K562 treated with DMSO at 1 percent for 12 hours (cell line): Measurements from ENCODE around the gene ARMC5. TPM values are rescaled to one million over a fixed set of nuclear protein-coding genes. Genes with fewer than 3 reads are reported as not detected.

Experiments
- total RNA-seq: library from RNA; unstranded; fragments of 300-600 nt; gene quantifications from 2 replicates; pipeline ENCODE4 v1.2.3, GENCODE V29; 2022; ENCODE audit not compliant: insufficient read depth

The ARMC5 gene, protein sequence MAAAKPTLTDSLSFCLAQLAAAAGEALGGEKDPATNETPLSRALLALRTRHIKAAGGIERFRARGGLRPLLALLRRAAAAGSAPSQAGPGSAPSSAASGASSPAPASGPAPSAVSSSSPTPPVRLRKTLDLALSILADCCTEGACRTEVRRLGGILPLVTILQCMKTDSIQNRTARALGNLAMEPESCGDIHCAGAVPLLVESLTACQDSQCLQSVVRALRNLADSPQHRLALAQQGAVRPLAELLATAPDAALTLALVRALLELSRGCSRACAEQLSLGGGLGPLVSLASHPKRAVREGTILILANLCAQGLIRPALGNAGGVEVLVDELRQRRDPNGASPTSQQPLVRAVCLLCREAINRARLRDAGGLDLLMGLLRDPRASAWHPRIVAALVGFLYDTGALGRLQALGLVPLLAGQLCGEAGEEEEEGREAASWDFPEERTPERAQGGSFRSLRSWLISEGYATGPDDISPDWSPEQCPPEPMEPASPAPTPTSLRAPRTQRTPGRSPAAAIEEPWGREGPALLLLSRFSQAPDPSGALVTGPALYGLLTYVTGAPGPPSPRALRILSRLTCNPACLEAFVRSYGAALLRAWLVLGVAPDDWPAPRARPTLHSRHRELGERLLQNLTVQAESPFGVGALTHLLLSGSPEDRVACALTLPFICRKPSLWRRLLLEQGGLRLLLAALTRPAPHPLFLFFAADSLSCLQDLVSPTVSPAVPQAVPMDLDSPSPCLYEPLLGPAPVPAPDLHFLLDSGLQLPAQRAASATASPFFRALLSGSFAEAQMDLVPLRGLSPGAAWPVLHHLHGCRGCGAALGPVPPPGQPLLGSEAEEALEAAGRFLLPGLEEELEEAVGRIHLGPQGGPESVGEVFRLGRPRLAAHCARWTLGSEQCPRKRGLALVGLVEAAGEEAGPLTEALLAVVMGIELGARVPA
- 16.5 and 23.5 TPM in 2 replicates for total RNA-seq

DNA sequence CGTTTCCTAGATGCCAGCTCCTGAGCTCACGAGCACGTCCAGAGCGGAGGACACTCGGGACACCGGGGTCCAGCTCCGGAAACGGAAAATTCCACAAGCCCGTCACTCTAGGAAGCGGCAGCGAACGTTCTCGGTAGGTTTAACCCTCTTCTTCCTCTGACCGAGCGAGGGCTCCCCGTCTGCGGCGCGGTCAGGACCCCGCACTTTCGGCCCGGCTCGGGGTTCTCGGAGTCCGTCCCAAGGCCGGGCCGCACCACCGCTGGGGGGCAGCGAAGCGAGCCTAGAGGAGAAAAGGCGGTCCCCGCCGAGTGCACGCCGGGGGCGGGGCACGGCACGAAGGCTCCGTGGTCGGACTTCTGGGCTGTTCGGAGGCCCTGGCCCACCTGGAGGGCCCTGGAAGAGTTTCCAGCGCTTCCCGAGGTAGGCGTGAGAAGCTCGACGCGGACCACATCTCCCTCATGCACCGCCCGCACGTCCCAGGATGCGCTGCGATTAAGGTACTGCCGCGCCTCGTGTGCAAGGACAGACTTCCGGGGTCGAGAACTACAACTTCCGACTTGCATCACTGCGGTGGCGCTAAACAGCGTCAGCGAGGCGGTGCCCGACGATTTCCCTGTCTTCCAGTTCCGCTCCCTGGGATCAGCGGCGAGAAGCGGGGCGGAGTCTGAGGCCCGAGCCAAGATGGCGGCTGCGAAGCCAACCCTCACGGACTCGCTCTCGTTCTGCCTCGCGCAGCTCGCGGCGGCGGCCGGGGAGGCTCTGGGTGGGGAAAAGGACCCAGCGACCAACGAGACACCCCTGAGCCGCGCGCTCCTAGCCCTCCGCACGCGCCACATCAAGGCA lies at the start of gene ARMC5:
Gene ARMC5 (plus strand): TSS at position 658 of the 843 bp plus-strand sequence. CDS start 24 bp downstream, at position 682.

DNA sequence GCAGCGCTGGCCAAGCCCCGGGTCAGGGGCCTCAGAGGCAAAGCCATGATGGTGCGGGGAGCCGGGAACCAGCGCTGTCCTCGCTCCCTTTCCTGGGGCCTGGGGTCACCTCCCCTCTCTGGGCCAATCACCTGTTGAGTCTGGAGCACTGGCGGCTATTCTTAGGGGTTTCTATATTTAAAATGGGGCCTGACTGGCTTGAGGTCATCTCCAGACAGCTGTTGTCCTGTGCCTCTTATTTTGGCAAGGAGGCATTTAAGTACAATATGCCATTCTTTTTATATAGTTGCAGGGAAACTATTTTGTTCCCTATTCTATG lies 31.1 kb upstream of the ARMC5 start, which contains the start of gene COX6A2:
Gene COX6A2 (minus strand): TSS at position 82 of the 319 bp plus-strand sequence. CDS start 35 bp downstream, at position 47.

DNA sequence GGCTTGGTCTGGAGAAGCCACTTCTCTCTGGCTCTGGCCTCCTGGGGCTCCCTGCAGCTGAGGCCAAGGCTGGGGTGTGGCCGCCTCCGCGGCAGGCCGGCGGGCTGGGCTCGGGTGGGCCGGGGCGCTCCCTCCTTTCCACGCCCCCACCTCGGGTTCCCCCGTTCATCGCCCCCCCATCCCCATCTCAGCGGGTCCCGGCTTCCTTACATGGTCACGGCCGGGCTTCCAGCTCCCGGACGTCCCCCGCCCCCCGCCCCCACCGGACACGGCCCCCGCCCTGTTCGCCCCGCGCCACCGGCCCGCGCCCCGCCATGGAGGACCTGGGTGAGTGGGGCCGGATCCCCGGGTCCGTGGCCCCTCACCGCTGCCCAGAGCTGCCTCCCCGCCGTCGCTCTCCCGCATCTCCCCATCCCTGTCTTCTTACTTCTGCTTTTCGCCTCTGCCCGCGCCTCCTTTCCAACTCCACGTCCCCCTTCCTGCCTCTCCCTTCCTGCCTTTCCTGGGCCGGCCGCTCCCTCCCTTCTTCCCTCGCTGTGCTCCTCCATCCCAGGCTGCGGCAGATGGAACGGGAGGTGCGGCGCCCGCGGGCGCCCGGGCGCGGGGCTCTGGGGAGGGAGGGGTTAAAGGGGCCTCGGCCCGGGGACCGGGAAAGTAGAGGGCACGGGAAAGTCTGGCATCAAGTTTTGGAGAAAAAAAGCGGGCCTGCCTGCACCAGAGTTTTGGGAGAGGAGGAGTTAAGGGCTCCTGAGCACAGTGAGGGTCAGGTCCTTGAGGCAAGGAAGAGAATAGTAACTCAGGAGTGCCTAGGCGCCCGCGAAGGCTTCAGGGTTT lies 12.8 kb downstream of the ARMC5 start, which contains the start of gene TGFB1I1:
Gene TGFB1I1 (plus strand): TSS at position 278 of the 834 bp plus-strand sequence. CDS start 37 bp downstream, at position 315.

DNA sequence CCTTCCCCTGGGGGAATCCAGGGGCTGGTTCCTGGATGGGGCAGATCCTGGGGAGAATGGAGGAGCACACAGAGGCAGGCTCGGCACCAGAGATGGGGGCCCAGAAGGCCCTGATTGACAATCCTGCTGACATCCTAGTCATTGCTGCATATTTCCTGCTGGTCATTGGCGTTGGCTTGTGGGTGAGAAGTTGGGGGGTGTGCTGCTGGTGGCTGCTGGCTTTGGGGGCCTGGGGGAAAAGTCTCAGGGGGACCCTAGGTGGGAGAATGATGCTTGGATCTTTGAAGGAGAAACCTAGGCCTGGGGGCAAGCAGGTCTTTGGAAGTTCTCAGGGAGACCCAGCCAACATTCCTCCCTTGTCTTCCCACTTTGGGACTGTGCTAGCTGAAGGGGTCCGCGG lies 23.8 kb downstream of the ARMC5 start, which contains the start of gene SLC5A2:
Gene SLC5A2 (plus strand): TSS at position 43 of the 400 bp plus-strand sequence. CDS start 14 bp downstream, at position 57.

DNA sequence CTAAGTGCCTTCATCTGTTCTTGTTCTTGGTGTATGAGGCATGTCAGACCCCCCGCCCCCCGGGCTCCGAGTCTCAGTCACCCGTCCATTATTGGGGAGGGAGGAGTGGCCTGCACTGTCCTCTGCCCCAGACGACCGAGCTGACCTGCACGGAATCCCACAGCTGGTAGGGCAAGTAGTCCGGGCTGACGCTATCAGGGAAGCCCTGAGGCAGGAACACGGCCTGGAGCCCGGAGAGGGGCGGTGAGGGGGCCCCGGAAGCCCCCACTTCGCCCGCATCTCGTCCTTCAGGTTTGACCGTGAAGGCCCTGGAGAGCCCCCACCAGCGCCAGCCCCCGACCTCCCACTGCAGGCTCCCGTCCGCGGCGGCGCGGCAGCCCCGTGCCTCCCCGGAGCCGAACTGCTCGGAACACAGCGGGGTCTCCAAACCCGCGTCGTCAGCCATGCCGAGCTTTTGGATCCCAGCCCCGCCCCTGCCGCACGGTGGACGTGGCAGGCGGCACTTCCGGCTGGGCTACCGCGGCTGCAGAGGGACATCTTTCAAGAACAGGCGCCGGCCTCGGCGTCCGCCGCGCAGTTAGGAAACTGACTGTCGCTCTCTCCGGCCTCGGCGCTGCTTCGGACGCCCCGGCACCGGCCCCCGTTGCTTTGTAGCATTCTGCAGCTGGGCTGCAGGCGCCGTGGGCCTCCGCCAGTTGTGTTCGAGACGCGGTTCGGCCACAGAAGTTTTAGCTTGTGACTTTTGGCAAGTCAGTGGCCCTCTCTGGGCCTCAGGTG lies 48.8 kb downstream of the ARMC5 start, which contains the start of gene RUSF1:
Gene RUSF1 (minus strand): TSS at position 463 of the 777 bp plus-strand sequence. CDS start 18 bp downstream, at position 445.

Other genes starting within 250 kb of the ARMC5 start
- gene TRIM72, start 245.4 kb upstream of the ARMC5 start, total RNA-seq, result not detected in 2 replicates
- gene PYDC1, start 242.4 kb upstream of the ARMC5 start, total RNA-seq, result not detected in 2 replicates
- gene ITGAM, start 199.5 kb upstream of the ARMC5 start, total RNA-seq, result 1.9 and 5.0 TPM in 2 replicates
- 0.16 and 0.20 TPM in 2 replicates for gene ITGAX, start 104.3 kb upstream of the ARMC5 start, total RNA-seq
- gene ITGAD, start 66.2 kb upstream of the ARMC5 start, total RNA-seq, result not detected in 2 replicates
- gene COX6A2, start 31.1 kb upstream of the ARMC5 start, total RNA-seq, result not detected in 2 replicates
- gene ZNF843, start 16.7 kb upstream of the ARMC5 start, total RNA-seq, result 0.63 TPM in 1 of 2 replicates, not detected in the other
- gene TGFB1I1, start 12.7 kb downstream of the ARMC5 start, total RNA-seq, result 0.98 and 1.8 TPM in 2 replicates
- 2.7 and 3.6 TPM in 2 replicates for gene SLC5A2, start 23.6 kb downstream of the ARMC5 start, total RNA-seq
- gene RUSF1, start 48.9 kb downstream of the ARMC5 start, total RNA-seq, result 37.2 and 65.5 TPM in 2 replicates
- gene AHSP, start 68.4 kb downstream of the ARMC5 start, total RNA-seq, result 4.9 and 16.0 TPM in 2 replicates